HG03159 (cell line): ENCODE data around the gene TMPRSS2.

ENCODE experiments used
- ATAC-seq: cut with Tn5 transposase; IDR thresholded peaks from one replicate; pipeline ENCODE4 v1.9.1; 2021; ENCODE audit warnings: mild to moderate bottlenecking, moderate library complexity; ENCODE audit not compliant: unreplicated experiment

The TMPRSS2 gene

DNA sequence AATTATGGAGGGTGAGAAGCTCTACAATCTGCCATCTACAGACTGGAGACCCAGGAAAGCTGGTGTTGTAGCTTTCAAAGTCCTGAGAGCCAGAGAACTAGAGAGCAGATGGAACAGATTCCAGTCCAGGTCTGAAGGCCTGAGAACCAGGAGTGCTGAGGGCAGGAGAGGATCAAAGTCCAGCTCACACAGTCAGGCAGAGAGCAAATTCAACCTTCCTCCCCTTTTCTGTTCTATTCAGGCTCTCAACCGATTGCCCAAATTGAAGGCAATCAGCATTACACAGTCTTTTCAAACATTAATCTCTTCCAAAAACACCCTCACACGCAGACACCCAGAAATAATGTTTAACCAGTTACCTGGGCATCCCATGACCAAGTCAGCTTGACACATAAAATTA, 2.5 kb upstream of the TMPRSS2 start:
- ATAC-seq: no peak

DNA sequence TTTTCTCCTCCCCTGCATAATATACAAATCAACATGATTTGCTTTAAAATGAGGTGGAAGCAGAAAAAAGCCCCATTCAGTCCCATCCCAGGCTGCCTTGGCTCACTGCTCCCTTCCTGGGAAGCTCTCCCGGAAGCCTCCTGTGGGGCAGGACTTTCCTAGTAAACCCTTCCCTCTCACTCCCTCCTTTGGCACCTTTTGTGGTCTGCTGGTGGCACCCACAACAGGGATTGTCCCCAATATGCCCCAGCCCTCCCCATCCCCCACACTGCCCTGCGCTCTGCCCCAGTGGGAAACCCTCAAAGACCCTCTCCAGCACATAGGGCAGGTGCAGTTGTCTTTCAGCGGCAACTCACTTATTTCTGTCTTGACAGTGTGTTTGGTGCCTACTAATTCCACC, 1.8 kb upstream of the TMPRSS2 start:
- no peak for ATAC-seq

DNA sequence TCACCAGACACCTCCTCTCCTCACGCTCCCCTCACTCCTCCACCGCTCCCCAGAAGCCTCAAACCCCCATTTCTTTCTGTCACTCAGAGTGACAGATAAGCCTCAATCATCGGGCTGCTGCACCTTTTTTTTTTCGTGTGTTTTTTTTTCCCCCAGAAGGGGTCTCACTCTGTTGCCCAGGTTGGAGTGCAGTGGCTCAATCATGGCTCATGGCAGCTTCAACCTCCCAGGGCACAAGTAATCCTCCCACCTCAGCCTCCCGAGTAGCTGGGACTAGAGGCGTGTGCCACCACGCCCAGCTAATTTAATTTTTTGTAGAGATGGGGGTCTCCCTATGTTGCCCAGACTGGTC, 1.2 kb upstream of the TMPRSS2 start:
- ATAC-seq: no peak

DNA sequence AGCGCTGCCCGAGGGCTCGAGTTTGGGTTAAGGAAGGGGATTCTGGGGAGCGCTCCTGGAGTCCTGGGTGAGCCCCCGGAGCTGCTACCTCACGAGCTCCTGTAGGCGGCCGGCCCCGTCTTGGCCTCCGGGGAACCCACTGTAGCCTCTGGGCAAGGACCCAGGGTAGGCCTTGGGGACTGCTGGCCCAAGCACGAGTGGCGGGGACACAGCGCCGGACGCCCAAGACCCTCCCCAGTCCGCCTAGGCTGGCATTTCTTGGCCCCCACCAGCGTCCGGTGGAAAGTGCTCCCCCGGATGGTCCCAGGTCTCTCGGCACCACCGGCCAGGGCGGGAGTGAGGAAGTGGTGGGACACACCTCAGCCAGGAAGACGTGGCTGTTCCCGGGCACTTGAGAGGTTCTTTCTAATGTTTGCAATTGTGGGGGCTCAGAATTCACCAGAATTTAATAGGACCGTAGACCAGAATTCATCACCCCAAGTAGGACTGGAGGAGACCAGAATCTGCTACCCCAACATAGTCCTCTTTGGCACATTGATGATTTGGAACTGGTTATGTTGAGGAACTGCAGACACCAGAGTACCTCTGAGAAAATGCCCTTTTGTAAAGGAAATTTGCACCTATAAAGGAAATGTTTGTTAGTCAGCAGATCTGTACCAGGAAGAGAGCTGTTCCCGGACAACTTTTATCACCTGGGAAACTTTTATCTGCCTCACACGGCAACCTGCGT, 622 bp upstream of the TMPRSS2 start:
- ATAC-seq: no peak

DNA sequence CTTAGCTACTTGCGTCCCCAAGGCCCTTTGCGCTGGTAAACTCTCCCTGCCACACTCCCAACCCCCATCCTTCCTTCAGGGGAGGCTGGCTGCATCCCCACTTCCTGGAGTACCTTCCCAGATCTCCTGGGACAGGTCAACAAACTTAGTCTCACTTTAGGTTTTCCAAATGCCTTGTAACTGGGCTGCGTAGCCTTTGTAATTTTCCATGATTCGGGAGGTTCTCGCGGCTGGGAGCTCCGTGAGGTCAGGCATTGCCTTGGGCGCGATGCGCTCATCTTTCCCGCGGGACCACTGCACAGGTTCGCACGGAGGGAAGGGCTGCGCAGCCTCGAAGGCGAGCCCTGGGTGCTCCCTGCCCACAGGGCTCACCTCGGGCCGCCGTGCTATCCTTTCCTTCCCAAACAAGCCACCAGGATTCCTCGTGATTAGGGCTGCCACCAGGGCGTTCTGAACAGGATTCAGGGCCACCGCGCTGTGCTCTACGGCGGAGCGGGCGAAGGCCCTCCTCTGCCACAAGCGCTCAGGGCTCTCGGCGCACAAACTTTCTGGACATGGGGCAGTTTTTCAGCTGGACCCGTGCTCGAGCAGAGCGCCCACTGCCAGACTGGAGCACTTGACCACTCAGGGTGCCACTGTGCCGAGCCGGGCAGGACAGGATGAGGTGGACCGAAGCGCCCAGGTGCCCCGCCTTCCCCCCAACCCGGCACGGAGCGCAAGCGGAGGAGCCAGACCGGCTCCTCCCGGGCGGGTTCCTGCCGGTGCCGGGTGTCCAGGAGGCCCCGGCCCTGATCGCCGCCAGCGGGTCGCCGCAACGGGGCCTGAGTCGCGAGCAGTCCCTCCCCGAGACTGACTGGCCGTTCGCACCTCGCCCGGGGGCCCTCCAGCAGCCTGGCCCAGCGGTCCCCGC, 1.1 kb downstream of the TMPRSS2 start:
- no peak for ATAC-seq

DNA sequence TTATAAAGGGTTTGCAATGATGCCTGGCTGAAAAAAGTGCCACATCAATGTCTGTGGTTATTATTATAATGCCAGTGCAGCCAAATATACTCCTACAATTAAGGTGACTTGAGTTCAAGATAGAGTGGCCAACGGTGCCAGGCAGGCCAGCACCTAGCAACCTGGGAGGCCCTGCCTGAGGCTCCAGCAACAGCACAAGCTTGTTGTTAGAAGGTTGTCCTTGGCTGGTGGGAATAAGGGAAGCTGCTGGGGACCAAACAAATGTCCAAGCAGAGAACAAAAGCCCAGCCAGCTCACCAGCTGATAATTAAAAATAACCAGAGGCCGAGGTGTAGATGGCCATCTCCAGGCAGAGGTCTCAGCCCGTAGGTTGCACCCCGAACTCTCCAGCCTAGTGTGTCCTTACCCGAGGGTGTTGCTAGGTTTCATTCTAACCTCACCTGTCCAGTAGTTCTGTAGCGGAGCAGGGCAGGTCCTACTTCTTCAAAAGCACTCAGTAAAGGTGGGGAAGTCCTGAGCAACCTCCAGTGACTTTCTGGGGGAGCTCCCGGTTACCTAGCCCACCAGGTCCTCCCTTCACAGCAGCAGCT, 1.9 kb downstream of the TMPRSS2 start:
- ATAC-seq: no peak

DNA sequence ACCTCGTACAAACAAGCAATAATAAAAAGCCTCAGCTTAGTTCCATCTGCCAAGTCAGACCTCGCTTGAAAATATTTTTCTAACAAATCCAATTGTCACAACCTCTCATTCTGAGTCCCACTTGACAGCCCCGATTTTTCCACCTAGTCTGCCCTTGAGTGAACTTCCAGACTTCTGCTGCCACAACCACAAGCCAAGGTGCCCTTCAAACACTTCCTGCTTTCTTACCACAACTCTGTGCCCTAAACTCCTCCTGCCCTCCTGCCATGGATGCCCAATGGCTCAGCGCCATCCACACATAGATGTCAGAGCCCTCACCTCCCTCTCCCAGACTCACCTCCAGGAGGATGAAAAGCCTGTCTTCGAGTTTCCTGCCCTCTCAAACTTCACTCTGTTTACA, 3.9 kb downstream of the TMPRSS2 start:
- no peak for ATAC-seq

DNA sequence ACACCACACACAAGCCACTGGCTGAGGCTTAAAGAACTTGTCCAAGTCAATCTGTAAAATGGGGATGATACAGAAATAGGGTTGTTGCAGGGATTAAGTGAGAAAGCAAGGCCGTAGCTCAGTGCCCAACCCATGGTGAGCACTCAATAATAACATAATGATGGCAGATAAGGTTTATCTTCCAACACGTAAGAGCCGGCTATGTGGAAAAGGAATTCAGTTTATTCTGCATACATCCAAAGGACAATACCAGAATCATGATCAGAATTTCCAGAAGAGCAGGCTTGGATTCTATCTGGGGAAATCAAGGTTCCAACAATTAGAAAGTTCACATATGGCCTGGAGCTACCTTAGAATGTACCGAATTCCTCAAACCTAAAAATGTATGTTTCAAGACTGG, 4.6 kb downstream of the TMPRSS2 start:
- no peak for ATAC-seq

DNA sequence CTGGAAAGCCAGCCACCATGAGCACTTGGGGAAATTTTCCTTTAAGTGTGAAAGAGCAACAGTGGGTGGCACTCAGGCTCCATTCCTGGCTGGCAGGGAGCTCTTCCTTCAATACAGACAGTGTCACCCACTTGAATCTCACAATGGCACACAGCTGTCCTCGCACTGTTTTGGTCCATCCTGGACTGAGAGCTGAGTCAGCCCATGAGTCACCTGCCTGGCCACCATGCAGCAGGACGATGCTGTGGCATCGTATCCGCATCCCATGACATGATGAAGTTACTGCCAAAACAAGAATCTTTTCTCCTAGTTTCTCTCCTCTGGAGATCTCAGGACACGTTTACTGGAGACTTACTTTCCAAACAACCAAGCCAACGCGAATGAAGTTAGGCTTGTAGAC, 6.0 kb downstream of the TMPRSS2 start:
- ATAC-seq: no peak

DNA sequence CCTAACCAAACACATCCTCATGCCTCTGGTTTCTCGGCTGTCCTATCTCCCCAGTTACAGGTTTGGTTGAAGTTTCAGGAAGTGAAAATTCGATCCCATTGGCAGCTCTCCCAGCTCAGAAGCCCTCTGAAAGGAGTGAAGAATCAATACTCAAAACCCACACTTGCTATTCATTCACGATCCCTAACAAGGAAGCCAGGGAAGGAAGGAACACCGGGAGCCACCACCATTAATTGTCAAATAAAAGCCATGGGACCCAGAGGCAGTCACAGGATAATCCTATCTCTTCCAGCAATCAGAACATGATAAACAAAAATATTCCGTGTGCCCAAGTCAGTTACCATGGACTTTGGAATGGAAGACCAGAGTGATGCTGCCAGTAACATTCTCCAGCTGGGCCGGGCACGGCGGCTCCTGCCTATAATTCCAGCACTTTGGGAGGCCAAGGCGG, 7.0 kb downstream of the TMPRSS2 start:
- no peak for ATAC-seq

DNA sequence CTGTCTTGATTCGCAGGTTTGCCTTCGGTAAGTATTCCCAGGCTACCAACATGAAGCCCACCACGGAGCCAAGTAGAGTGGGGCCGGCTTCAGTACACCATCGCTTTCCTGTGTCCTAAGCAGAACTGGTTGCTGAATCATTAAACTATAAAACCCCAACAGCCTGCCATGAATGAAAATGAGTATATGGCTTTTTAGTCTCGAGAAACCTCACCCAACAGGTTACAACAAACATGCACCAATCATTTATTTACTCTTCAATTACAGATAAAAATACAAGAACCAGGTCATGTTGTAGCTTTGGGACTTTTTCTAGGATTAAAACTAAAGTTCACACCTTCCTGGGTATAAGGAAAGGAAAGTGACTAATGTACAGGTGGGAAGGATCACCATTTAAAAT, 7.6 kb downstream of the TMPRSS2 start:
- no peak for ATAC-seq

DNA sequence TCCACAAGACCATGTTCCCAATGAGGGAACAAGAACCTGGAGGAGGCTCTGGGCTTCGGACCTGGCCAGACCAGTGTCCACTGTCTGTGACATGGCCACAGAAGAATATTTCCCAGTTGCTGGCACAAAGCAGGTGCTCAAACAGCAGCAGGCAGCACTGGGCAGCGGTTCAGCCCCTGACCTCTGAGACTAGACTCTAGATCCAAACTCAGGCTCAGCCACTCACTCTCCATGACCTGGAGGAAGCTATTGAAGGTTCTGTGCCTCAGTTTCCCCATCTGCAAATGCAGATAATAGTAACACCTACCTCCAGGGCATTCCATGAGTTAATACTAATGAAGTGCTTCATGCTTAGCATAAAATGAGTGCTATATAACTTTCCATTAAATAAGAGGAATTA, 8.0 kb downstream of the TMPRSS2 start:
- no peak for ATAC-seq

DNA sequence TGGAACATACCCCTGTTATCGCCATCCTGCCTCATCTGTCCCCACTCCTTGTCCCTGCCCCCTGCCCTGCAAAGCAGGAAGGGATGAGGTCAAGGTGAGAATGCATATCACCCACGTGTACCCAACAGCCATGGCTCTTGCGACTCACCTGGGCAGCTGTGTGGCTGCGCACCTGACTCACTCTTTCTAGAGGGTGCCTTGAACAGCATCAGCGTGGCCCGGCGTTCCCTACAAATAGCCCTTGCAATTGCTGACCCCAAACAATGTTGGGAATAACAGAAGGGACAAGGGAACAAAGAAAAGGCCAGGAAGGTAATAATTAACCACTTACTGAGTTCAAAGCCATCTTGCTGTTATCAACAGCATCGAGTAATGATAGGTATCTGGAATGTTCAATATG, 10.2 kb downstream of the TMPRSS2 start:
- no peak for ATAC-seq

DNA sequence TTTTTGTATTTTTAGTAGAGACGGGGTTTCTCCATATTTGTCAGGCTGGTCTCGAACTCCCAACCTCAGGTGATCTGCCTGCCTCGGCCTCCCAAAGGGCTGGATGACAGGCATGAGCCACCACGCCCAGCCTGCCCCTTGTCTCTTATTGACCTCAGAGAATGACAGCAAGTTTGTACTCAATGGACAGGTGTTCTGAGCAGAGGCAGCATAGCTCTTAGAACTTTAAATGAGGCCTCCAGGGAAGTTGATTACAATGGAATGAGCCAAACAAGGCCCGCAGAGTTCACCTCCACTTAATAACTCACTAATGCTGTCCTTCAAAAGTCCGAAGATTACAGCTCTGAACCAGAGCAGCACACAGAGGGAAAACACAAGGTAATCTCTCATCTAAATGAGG, 10.9 kb downstream of the TMPRSS2 start:
- no peak for ATAC-seq

DNA sequence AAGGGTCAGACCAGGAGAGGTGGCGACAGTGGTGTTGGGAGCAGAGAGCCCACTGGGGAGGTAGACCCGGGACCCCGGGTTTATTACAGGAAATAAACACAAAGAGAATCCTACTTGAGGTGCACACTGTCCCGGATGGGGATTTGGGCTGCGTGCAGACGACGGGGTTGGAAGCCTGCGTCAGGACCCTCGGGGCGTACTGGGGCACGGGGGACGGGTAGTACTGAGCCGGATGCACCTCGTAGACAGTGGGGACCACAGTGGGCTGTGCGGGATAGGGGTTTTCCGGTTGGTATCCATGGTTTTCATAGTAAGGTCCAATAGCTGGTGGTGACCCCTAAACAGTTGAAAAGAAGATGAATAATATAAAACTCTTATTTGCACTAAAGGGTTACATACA, 13.7 kb downstream of the TMPRSS2 start:
- ATAC-seq: no peak

DNA sequence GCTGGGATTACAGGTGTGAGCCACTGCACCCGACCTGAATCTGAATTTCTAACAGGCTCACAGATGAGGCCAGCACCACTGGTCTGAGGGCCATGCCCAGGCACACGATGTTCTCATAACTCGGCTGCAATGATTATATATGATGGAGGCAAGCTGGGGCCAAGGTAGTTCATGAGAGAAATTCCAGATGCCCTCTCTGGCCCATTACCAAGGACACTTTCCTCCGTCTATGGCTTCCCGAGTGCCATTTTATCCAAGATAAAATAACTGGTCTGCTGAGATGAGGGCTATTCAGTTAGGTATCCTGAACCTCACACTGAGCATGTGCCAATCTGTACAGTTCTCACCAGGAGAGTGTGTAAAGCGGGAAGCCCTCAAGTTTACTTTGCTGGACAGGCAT, 16.5 kb downstream of the TMPRSS2 start:
- no peak for ATAC-seq

DNA sequence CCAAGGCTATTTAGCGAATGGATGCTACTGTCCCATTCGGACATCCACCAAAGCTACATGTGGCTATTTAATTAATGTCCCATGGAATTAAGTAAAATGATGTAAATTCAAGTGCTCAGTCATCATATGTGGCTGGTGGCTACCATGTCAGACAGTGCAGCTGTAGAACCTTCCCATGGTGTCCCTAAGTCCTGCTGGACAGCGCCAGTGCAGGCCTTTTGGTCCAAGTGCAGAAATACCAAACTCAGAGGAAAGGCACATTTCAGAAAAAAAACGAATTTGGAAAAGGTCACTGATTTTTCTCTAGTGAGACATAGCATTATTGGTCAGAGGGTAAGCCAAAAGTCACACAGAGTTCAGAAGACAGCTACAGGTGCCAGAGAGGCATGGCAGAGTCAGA, 17.6 kb downstream of the TMPRSS2 start:
- no peak for ATAC-seq

DNA sequence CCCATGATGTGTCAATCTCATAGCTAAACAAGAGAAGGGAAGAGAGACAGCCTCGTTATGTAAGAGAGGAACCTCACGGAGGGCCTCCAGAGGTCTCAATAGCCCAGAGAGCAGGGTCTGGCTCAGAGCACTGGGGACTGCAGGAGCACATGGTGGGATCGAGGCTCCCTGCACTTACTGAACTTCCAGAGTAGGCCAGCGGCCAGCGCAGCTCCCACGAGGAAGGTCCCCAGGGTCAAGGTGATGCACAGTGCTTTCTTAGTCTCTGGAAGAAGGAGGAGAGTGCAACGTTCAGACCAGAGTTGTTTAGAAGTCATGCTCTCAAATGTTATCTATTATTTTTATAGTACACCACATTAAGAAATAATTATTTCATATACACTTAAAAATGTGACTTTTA, 18.6 kb downstream of the TMPRSS2 start:
- no peak for ATAC-seq

DNA sequence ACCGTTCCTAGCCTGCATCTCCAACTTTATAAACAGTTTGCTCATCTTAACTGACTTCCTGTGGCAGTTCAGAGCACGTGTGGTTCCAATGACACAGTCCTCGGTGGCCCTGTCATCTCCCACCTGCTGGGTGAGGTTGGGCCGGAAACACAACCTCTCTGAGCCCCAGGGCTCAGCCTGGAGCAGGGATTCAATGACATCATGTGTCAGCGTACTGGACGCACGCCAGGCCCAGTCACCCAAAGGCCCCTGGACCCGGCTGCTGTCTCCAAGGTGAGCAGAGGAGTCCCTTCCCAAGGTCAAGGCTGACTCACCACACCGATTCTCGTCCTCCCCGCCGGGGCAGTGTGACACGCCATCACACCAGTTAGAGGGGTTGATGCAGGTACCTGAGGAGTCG, 19.9 kb downstream of the TMPRSS2 start:
- ATAC-seq: no peak

DNA sequence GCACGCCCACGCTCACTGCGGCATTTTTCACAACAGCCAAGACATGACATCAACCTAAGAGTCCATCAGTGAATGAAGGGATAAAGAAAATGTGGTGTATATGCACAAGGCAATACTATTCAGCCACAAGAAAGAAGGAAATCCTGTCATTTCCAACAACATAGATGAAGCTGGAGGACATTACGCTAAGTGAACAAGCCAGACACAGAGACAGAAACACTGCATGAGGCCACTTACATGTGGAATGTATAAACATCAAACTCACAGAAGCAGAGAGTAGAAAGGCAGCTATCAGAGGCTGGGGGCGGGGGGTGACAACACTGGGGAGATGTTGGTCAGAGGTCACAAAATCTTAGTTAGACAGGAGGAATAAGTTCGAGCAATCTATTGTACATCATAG, 20.9 kb downstream of the TMPRSS2 start:
- ATAC-seq: no peak

DNA sequence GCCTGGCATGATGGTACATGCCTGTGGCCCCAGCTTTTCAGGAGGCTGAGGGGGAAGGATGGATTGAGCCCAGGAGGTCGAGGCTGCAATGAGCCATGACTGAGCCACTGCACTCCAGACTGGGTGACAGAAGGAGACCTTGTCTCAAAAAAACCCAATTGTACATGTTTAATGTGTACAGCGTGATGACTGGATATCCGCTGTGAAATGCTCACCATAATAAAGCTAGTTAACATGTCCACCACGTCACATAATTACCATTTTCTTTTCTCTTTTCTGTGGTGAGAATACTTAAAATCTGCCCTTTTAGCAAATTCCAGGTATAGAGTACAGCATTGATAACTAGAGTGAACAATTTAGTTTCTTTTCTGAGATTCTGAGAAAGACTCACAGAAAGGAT, 24.0 kb downstream of the TMPRSS2 start:
- no peak for ATAC-seq

DNA sequence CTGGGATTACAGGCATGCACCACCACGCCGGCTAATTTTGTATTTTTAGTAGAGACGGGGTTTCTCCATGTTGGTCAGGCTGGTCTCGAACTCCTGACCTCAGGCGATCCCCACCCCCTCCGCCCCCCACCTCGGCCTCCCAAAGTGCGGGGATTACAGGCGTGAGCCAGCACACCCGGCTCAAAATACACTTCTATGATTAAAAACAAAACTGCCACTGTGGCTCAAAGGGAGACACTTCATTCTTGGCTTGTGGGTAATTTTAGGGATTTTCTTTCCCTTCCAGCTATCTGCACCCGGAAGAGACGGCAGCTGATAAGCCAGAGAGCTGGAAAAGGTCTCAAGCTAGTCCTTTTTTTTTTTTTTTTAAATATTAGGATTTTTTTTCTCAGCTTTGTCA, 24.5 kb downstream of the TMPRSS2 start:
- ATAC-seq: no peak
